Measurements from ENCODE around the gene ZNF639. TPM values are rescaled to one million over a fixed set of nuclear protein-coding genes. Genes with fewer than 3 reads are reported as not detected.

The ZNF639 gene
- total RNA-seq, 1 experiment from 2014 or later: 39.3 TPM

GRCh38 chr3:179288845-179289244, 34.0 kb upstream of the ZNF639 start:
- no peaks in the 10 kb centered on the region for H3K4me1 ChIP-seq (replicated peaks; ENCODE audit: insufficient read depth)
- POLR2A ChIA-PET (ENCODE audit: unreplicated experiment): interaction anchor here (0.5 kb wide), 1 partner anchor 28 kb away, joined by 3 read pairs; no protein-coding TSS in a partner anchor
- H3K27ac ChIP-seq: no peak overlapping the region
- no peak overlapping the region for H3K4me3 ChIP-seq
- no peak for TF ChIP-seq CTCF (conservative IDR thresholded peaks at IDR 0.05)
- no peak for TF ChIP-seq EZH2 (IDR thresholded peaks at IDR 0.05; ENCODE audit: low read depth)
- H3K36me3 ChIP-seq (ENCODE audit: low read depth): no peaks in the 10 kb centered on the region
- H3K79me2 ChIP-seq (ENCODE audit: low read depth): no peaks in the 10 kb centered on the region
- no peak overlapping the region for H3K4me2 ChIP-seq
- H4K20me1 ChIP-seq (ENCODE audit: insufficient read depth): no peaks in the 10 kb centered on the region
- no peaks in the 10 kb centered on the region for H3K9me2 ChIP-seq (ENCODE audit: insufficient read depth)
- H3K9me3 ChIP-seq (ENCODE audit: insufficient read depth, low read depth): no peaks in the 10 kb centered on the region
- no peaks in the 10 kb centered on the region for H3K27me3 ChIP-seq (ENCODE audit: insufficient read depth, low read depth)
- DNase-seq: no peak
- no peak overlapping the region for H2AFZ ChIP-seq
- H3F3A ChIP-seq (ENCODE audit: insufficient read depth, low read depth): no peaks in the 10 kb centered on the region
- CTCF ChIA-PET: no interaction called here
- intact Hi-C loops (cut with micrococcal nuclease; ENCODE audit: unreplicated experiment): no loop called here
- no TSS peak for BruUV-seq (replicated peaks)

GRCh38 chr3:179289295-179289694, 33.5 kb upstream of the ZNF639 start:
- no peak overlapping the region for H2AFZ ChIP-seq
- intact Hi-C loops (cut with micrococcal nuclease; ENCODE audit: unreplicated experiment): no loop called here
- no peaks in the 10 kb centered on the region for H3K9me2 ChIP-seq (ENCODE audit: insufficient read depth)
- H3K4me1 ChIP-seq (replicated peaks; ENCODE audit: insufficient read depth): no peaks in the 10 kb centered on the region
- no peak overlapping the region for H3K27ac ChIP-seq
- H3K4me2 ChIP-seq: no peak overlapping the region
- POLR2A ChIA-PET (ENCODE audit: unreplicated experiment): no interaction called here
- no peaks in the 10 kb centered on the region for H3K79me2 ChIP-seq (ENCODE audit: low read depth)
- H3K4me3 ChIP-seq: no peak overlapping the region
- DNase-seq: no peak
- no peaks in the 10 kb centered on the region for H3K27me3 ChIP-seq (ENCODE audit: insufficient read depth, low read depth)
- no peaks in the 10 kb centered on the region for H3K9me3 ChIP-seq (ENCODE audit: insufficient read depth, low read depth)
- H3F3A ChIP-seq (ENCODE audit: insufficient read depth, low read depth): no peaks in the 10 kb centered on the region
- CTCF ChIA-PET: no interaction called here
- BruUV-seq (replicated peaks): no TSS peak
- no peaks in the 10 kb centered on the region for H4K20me1 ChIP-seq (ENCODE audit: insufficient read depth)
- H3K36me3 ChIP-seq (ENCODE audit: low read depth): no peaks in the 10 kb centered on the region
- no peak for TF ChIP-seq CTCF (conservative IDR thresholded peaks at IDR 0.05)
- no peak for TF ChIP-seq EZH2 (IDR thresholded peaks at IDR 0.05; ENCODE audit: low read depth)

GRCh38 chr3:179292450-179292849, 30.4 kb upstream of the ZNF639 start:
- DNase-seq: no peak
- intact Hi-C loops (cut with micrococcal nuclease; ENCODE audit: unreplicated experiment): no loop called here
- Histone ChIP-seq H3K4me1 (replicated peaks; ENCODE audit: insufficient read depth) (no peaks in the 10 kb centered on the region), H3K9me2 (ENCODE audit: insufficient read depth) (no peaks in the 10 kb centered on the region), H3K27me3 (ENCODE audit: insufficient read depth, low read depth) (no peaks in the 10 kb centered on the region), H3F3A (ENCODE audit: insufficient read depth, low read depth) (no peaks in the 10 kb centered on the region), H2AFZ (no peak overlapping the region), H4K20me1 (ENCODE audit: insufficient read depth) (no peaks in the 10 kb centered on the region), H3K9me3 (ENCODE audit: insufficient read depth, low read depth) (no peaks in the 10 kb centered on the region), H3K79me2 (ENCODE audit: low read depth) (no peaks in the 10 kb centered on the region), H3K4me2 (no peak overlapping the region), H3K27ac (no peak overlapping the region), H3K4me3 (no peak overlapping the region), H3K36me3 (ENCODE audit: low read depth) (no peaks in the 10 kb centered on the region)
- POLR2A ChIA-PET (ENCODE audit: unreplicated experiment): no interaction called here
- CTCF ChIA-PET: no interaction called here
- BruUV-seq (replicated peaks): no TSS peak
- TF ChIP-seq EZH2 (IDR thresholded peaks at IDR 0.05; ENCODE audit: low read depth) (no peak), CTCF (conservative IDR thresholded peaks at IDR 0.05) (no peak)
